Neural progenitor cell (in vitro differentiated cells): ENCODE measurements around the gene RRAS2. TPM values are rescaled to one million over a fixed set of nuclear protein-coding genes. Genes with fewer than 3 reads are reported as not detected.
A peak's percentile ranks its signal among the peaks of the same experiment; 100 is the strongest.

ENCODE experiments used
- DNase-seq: peaks from one replicate; pipeline ENCODE4 v3.0.0-alpha.2; 2016; ENCODE audit warnings: low spot score
- H2AFZ ChIP-seq: fragments of 200-600 bp; sonication (generic); replicated peaks from 2 replicates; pipeline ENCODE4 v1.6.1; 2016; ENCODE audit warnings: antibody characterized with exemption
- H3F3A ChIP-seq: fragments of 200-600 bp; sonication (generic); 2 replicates; pipeline ENCODE4 v1.6.1; 2016; ENCODE audit warnings: antibody characterized with exemption, low read depth
- H3K27ac ChIP-seq: fragments of 200-600 bp; sonication (generic); 2 replicates; pipeline ENCODE4 v1.5.1; 2016; ENCODE audit warnings: mild to moderate bottlenecking
- H3K27me3 ChIP-seq: fragments of 200-600 bp; sonication (generic); 2 replicates; pipeline ENCODE4 v1.6.1; 2016; ENCODE audit warnings: mild to moderate bottlenecking, moderate library complexity
- H3K36me3 ChIP-seq: fragments of 200-600 bp; sonication (generic); 2 replicates; pipeline ENCODE4 v1.5.1; 2016
- H3K4me1 ChIP-seq: fragments of 200-600 bp; sonication (generic); 2 replicates; pipeline ENCODE4 v1.6.1; 2016; ENCODE audit warnings: mixed run types
- H3K4me2 ChIP-seq: fragments of 200-600 bp; sonication (generic); 2 replicates; pipeline ENCODE4 v1.6.1; 2016
- H3K4me3 ChIP-seq: fragments of 200-600 bp; sonication (generic); 2 replicates; pipeline ENCODE4 v1.5.1; 2016
- H3K79me2 ChIP-seq: fragments of 200-600 bp; sonication (generic); 2 replicates; pipeline ENCODE4 v1.6.1; 2016; ENCODE audit warnings: low read depth
- H3K9ac ChIP-seq: fragments of 200-600 bp; sonication (generic); 2 replicates; pipeline ENCODE4 v1.6.1; 2016
- H3K9me3 ChIP-seq: fragments of 200-600 bp; sonication (generic); 2 replicates; pipeline ENCODE4 v1.5.1; 2016; ENCODE audit warnings: low read depth
- H4K20me1 ChIP-seq: fragments of 200-600 bp; sonication (generic); 2 replicates; pipeline ENCODE4 v1.6.1; 2016; ENCODE audit warnings: low read depth
- H3K27ac Mint-ChIP-seq: 3 replicates; pipeline ENCODE4 v1.8.0; 2021; ENCODE audit warnings: mixed read lengths
- H3K27me3 Mint-ChIP-seq: 2 replicates; pipeline ENCODE4 v1.8.0; 2022; ENCODE audit warnings: low read depth, mild to moderate bottlenecking, inconsistent platforms, moderate library complexity, mixed read lengths; ENCODE audit not compliant: insufficient read depth
- H3K36me3 Mint-ChIP-seq: 3 replicates; pipeline ENCODE4 v1.8.0; 2021; ENCODE audit warnings: mixed read lengths
- H3K4me1 Mint-ChIP-seq: 3 replicates; pipeline ENCODE4 v1.8.0; 2021; ENCODE audit warnings: mixed read lengths
- H3K4me3 Mint-ChIP-seq: 3 replicates; pipeline ENCODE4 v1.8.0; 2021; ENCODE audit warnings: mild to moderate bottlenecking, moderate library complexity, mixed read lengths
- H3K9me3 Mint-ChIP-seq: 3 replicates; pipeline ENCODE4 v1.8.0; 2020; ENCODE audit warnings: mixed read lengths
- EZH2 ChIP-seq: fragments of 200-600 bp; sonication (generic); IDR thresholded peaks from 2 replicates; pipeline ENCODE4 v1.6.1; 2017; ENCODE audit warnings: antibody characterized with exemption, mild to moderate bottlenecking, moderate library complexity
- EZH2phosphoT487 ChIP-seq: fragments of 200-600 bp; sonication (generic); IDR thresholded peaks from 2 replicates; pipeline ENCODE4 v1.6.1; 2017; ENCODE audit warnings: antibody characterized with exemption
- total RNA-seq: library from RNA; depleted of rRNA; stranded (reverse); fragments of >200 nt; gene quantifications from 2 replicates; pipeline ENCODE4 v1.2.3, GENCODE V29; 2015; ENCODE audit warnings: low replicate concordance
- TF ChIP-seq, protein P1 (sequence below): fragments of 200-600 bp; sonication (generic); IDR thresholded peaks from 2 replicates; pipeline ENCODE4 v1.5.1; 2017; ENCODE audit warnings: antibody characterized with exemption, mild to moderate bottlenecking

The RRAS2 gene
- total RNA-seq, 1 donor from 2014 or later = 129 TPM

DNA sequence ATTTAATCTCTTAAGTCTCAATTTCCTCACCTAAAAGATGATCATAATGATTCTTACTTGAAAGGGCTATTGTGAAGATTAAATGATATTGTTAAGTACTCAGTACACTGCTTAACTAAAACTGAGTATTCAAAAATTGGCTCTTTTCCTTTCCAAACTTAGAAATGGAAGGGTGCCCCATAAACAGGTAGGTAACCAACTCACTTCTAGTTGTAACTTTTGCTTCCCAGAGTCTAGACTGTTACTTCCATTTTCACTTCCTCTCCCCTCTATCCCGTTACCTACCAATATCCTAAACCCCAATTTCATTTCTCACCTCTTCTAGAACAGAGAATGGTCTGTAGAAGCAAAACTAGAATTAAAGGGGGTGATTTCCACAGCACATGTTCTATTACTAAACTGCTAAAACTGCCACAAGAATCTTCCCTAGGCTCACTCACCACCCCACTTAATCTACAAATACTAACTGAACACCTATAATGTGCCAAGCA lies 50.0 kb downstream of the RRAS2 start:
- Histone ChIP-seq H3K36me3 (no peaks in the 10 kb centered on the region), H3K79me2 (peaks cover 99% of the 10 kb centered on the region), H2AFZ (no peak overlapping the region), H4K20me1 (peaks cover 53% of the 10 kb centered on the region), H3K27me3 (no peaks in the 10 kb centered on the region), H3F3A (no peaks in the 10 kb centered on the region), H3K27ac (no peak overlapping the region), H3K4me2 (no peak overlapping the region), H3K4me1 (peaks cover 35% of the 10 kb centered on the region), H3K9ac (no peak overlapping the region), H3K9me3 (no peaks in the 10 kb centered on the region), H3K4me3 (no peak overlapping the region)
- DNase-seq = no peak
- H3K4me3 Mint-ChIP-seq = no peak overlapping the region
- H3K36me3 Mint-ChIP-seq = no peaks in the 10 kb centered on the region
- H3K9me3 Mint-ChIP-seq = no peaks in the 10 kb centered on the region
- H3K4me1 Mint-ChIP-seq = no peaks in the 10 kb centered on the region
- H3K27me3 Mint-ChIP-seq = no peaks in the 10 kb centered on the region
- no peak overlapping the region for H3K27ac Mint-ChIP-seq
- TF ChIP-seq, protein P1, sequence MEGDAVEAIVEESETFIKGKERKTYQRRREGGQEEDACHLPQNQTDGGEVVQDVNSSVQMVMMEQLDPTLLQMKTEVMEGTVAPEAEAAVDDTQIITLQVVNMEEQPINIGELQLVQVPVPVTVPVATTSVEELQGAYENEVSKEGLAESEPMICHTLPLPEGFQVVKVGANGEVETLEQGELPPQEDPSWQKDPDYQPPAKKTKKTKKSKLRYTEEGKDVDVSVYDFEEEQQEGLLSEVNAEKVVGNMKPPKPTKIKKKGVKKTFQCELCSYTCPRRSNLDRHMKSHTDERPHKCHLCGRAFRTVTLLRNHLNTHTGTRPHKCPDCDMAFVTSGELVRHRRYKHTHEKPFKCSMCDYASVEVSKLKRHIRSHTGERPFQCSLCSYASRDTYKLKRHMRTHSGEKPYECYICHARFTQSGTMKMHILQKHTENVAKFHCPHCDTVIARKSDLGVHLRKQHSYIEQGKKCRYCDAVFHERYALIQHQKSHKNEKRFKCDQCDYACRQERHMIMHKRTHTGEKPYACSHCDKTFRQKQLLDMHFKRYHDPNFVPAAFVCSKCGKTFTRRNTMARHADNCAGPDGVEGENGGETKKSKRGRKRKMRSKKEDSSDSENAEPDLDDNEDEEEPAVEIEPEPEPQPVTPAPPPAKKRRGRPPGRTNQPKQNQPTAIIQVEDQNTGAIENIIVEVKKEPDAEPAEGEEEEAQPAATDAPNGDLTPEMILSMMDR = no peak
- TF ChIP-seq EZH2 = no peak
- no peak for TF ChIP-seq EZH2phosphoT487

DNA sequence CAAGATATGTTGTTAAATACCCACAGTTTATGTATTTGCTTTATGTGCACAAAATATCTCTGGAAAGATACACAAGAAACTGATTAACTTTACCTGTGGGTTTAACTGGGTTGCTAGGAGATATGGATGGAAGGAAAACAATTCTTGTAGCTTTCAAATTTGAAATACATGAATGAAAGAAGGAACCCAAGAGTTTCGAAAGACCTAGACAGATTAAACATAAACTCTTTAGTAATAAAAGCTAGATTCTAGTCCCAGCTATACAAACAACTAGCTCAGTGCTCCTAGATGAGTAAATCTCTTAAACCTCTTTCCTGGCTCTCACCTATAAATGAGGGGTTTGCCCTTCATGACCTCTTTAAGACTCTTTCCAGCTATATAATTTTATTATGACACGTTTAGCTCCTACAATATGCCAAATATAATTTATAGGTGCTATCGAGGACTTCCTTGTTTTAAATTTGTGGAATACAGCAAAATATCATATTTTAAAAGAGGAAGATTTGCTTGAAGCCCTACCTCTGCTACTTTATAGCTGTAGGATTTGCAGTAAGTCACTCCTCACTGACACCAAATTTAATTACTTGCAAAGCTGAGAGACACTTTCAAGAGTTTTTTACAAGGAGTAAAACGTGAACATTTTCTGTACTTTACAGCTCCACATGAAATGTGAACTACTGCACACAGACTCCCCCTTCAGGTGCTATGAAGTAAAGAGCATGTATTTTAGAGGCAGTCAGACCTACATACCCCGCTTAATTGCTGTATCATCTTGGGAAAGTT lies 50.7 kb downstream of the RRAS2 start:
- H2AFZ ChIP-seq = no peak overlapping the region
- H3K36me3 Mint-ChIP-seq = no peaks in the 10 kb centered on the region
- no peak overlapping the region for H3K27ac Mint-ChIP-seq
- peak overlapping the region; percentile 46 for H3K4me2 ChIP-seq
- peaks cover 28% of the 10 kb centered on the region for H3K4me1 ChIP-seq
- H3K4me3 ChIP-seq = no peak overlapping the region
- TF ChIP-seq EZH2 (no peak), EZH2phosphoT487 (no peak)
- TF ChIP-seq, protein P1 = peak; percentile 72
- H3K27me3 ChIP-seq = no peaks in the 10 kb centered on the region
- peaks cover 99% of the 10 kb centered on the region for H3K79me2 ChIP-seq
- H3K9ac ChIP-seq = no peak overlapping the region
- H3K4me3 Mint-ChIP-seq = no peak overlapping the region
- no peaks in the 10 kb centered on the region for H3F3A ChIP-seq
- DNase-seq = peak; percentile 53
- H3K27ac ChIP-seq = no peak overlapping the region
- no peaks in the 10 kb centered on the region for H3K4me1 Mint-ChIP-seq
- H3K9me3 ChIP-seq = no peaks in the 10 kb centered on the region
- H4K20me1 ChIP-seq = peaks cover 48% of the 10 kb centered on the region
- H3K36me3 ChIP-seq = no peaks in the 10 kb centered on the region
- H3K9me3 Mint-ChIP-seq = no peaks in the 10 kb centered on the region
- H3K27me3 Mint-ChIP-seq = no peaks in the 10 kb centered on the region

DNA sequence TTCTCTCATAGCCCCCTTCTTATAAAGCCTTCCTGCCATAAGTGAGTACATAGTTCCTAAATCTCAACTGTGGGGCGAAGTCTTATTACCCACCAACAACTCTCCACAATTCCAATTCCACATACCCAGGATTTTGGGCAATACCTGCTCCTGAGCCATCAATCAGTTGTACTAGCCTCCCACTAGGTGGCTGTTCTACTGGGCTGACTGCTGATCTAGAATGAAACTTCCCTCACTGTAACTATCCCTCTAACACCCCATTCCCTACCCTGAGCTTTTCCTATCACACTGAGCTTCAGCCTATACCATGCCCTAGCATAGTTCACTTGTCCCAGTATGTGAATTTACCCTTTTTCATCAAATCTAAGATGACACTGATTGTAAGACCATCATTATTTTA lies 52.5 kb downstream of the RRAS2 start:
- Mint-ChIP-seq H3K4me1 (no peaks in the 10 kb centered on the region), H3K9me3 (no peaks in the 10 kb centered on the region), H3K36me3 (no peaks in the 10 kb centered on the region), H3K27me3 (no peaks in the 10 kb centered on the region), H3K27ac (no peak overlapping the region), H3K4me3 (no peak overlapping the region)
- H3F3A ChIP-seq = peaks cover 4% of the 10 kb centered on the region
- TF ChIP-seq, protein P1 = peak; percentile 14
- TF ChIP-seq EZH2phosphoT487 = no peak
- H3K27me3 ChIP-seq = no peaks in the 10 kb centered on the region
- no peak overlapping the region for H2AFZ ChIP-seq
- H3K79me2 ChIP-seq = peaks cover 99% of the 10 kb centered on the region
- no peaks in the 10 kb centered on the region for H3K9me3 ChIP-seq
- H3K9ac ChIP-seq = no peak overlapping the region
- no peaks in the 10 kb centered on the region for H3K36me3 ChIP-seq
- H3K4me1 ChIP-seq = peaks cover 28% of the 10 kb centered on the region
- no peak overlapping the region for H3K4me2 ChIP-seq
- peaks cover 46% of the 10 kb centered on the region for H4K20me1 ChIP-seq
- no peak overlapping the region for H3K4me3 ChIP-seq
- DNase-seq = peak; percentile 11
- H3K27ac ChIP-seq = no peak overlapping the region
